HG02885 (cell line): ENCODE data around the gene MORN5.
A peak's percentile ranks its signal among the peaks of the same experiment; 100 is the strongest.

Experiments
- ATAC-seq: cut with Tn5 transposase; IDR thresholded peaks from one replicate; pipeline ENCODE4 v1.9.1; 2021; ENCODE audit warnings: mild to moderate bottlenecking; ENCODE audit not compliant: unreplicated experiment, poor library complexity

MORN5 gene

DNA sequence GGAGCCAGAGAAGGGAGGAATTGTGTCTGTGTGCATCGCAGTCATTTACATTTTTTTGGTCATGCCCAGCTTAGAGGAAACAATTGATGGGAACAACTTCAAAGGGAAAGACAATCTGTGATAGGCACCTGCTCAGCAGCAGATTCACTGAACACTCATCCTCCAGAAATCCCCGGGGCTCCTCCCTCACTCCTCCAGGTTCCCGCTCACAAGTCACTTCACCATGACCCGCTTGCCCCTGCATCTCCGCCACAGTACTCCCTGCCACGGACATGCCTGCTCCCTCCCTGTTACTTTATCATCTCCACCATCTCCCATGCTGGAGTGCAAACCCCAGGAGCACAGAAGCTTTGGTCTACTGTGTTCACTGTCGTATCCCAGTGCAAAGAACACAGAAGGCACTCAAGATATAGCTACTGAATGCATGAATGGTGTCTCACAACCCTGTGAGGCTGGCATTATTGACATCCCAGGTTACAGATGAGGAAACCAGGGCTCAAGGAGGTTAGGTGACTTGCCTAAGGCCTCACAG is 52.8 kb downstream of the MORN5 start:
- no peak for ATAC-seq

DNA sequence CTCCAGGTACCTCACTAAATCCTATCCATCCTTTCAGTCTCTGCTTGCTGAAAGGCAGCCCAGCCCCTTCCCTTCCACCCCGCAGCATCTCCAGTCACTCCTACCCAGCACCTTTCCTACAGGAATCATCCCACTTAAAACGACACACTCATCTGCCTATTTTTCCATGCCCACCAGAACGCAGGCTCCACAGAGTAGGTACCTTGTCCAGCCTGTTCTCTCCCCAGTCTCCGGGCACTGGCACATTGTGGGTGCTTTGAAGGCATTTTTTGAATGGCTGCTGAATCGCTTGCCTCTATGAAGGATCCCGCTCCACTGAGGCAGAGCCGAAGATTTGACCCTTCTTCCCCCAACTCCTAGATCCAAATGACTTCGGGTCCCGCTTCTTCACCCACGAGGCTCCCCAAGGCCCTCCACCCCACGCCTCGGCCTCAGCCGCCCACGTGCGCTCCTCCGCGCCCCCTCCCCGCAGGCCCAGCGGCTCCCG is 53.4 kb downstream of the MORN5 start:
- no peak for ATAC-seq

DNA sequence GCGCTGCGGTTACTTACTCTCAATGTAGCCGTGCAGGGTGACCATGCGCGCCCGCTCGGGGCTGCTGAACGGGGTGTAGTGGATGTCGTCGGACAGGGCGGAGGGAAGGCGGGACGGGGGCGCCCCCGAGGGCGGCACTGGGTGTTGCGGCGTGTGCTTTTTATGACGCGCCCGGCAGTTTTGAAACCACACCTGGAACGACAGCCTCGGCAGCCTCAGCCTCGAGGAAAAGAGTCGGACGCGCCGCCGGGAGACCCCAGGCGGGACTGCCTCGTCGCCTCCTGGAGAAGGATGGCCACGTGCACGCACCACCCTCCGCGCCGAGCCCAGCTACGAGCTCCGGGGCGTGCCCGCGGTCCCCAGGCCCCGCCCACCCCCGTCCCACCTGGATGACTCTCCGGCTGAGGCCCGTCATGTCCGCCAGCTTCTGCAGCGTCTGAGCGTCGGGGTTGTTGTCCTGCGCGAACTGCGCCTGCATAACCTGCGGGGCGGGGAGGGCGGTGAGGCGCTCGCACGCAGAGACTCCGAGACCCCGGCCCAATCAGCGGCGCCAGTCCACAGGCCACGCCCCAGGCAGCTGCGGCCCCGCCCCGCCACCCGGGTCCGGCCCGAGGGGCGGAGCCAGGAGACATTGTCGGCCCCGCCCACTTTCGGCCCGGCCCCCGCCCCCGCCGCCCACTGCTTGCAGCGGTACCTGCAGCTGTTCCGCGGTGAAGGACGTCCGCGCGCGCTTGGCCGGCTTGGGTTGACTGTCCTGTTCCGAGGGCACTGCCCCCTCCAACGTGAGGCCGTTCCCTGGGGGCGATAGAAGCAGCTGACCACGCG is 54.1 kb downstream of the MORN5 start:
- peak; percentile 74 for ATAC-seq

DNA sequence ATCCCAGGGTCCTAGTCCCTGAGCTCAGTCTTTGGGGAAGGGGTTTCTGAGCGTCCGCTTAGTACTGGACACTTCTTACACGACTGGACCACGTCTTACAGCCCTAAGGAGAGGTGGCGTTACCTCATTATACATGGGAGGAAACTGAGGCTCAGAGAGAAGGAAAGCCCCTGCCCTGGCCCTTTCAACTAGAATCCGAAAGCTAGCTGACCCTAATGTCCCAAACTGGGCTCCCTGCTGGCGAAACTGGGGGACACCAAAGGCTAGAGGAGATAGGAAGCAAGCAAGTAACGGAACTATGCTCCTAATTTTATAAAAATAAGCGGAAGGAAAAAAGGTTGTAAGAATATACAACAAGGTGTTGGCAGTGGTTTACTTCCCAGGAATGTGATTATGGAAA is 54.8 kb downstream of the MORN5 start:
- no peak for ATAC-seq

DNA sequence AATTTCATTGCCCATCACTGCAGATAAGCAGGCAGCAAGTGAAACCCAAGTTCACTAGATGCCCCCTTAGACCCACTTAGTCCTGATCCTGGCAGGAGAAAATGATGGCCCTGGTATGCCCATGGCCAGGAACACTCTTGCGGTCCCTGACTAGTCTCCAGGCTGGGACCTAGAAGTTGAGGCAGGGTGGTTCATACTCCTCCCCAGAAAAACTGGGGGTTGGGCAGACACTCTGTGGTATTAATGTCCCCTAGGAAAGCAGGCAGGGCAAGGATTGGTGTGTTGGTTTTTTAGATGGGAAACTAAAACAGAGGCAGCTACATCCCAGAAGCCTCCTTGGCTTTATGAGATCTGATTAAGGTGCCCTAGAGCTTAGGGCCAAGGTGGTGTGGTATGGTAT is 56.0 kb downstream of the MORN5 start:
- no peak for ATAC-seq

DNA sequence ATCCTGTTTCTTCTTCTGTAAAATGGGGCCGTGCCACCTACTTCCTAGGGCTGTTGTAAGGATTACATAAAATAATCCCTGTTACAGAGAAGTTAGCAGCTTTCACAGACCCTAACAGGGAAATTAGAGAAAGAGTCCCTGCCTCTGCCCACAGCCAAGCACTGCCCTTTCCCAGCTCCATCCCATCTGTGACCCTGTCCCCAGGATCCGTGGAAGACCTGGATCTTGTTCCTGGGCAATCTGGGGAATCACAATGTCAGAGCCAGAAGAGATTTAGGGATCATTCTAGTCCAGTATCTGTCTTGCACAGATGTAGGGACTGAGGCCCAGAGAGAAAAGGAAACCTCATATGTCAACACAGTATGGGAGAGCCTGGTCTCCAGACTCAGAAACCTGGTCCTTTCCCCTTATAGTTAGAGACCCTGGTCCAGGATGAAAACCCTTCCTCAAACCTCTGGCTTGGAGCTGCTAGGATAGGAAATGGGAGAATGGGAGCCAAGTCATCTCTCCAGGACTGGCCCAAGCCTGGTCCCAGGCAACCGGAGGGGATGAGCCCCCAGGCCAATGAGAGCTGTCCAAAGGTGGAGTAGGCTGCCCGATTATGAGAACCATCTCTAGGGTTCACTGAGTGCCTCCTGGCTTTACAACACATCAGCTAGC is 56.6 kb downstream of the MORN5 start:
- ATAC-seq, result no peak

DNA sequence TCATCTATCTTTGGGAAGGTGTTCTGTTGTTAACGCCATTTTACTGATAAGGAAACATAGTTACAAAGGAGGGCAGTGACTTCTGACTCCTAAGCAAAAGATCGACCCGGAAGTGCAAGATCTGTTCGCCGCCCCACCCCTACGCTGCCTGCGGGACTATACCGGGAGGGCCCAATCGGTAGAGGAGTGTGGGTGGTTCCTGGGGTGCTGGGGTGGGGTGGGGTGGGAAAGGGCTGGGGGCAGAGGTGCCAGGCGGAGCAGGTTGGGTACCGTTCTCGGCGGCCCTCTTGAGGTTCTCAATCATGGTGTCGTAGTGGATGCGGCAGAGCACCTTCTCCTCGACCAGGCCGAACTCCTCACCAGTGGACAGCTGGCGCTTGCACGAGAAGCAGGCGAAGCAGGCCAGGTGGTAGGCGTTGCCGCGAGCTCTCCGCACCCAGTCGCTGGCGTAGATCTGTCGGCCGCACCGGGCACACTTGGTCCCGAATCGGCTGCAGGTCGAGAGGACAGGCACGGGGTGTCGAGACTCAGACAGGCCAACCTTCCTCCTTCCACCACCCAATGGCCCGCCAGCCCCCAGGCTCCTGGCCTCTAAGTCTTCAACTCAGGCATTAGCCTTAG is 57.2 kb downstream of the MORN5 start:
- no peak for ATAC-seq

DNA sequence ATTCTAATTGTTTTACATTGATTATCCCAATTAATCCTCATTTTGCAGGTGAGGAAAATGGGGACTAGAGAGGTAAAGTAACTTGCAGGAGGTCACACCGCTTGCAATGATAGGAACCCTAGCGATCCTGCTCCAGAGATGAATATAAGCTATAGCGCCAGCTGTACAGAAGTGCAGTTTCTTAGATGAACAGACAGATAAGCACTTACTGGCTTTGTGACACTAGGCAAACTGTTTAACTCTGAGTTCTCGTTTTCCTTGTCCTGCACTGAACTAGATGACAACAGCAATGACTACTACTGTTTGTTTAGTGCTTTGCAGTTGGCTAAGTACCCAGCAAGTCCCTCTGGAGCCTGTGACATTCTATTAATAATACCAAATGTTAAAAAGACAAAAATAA is 57.9 kb downstream of the MORN5 start:
- no peak for ATAC-seq

DNA sequence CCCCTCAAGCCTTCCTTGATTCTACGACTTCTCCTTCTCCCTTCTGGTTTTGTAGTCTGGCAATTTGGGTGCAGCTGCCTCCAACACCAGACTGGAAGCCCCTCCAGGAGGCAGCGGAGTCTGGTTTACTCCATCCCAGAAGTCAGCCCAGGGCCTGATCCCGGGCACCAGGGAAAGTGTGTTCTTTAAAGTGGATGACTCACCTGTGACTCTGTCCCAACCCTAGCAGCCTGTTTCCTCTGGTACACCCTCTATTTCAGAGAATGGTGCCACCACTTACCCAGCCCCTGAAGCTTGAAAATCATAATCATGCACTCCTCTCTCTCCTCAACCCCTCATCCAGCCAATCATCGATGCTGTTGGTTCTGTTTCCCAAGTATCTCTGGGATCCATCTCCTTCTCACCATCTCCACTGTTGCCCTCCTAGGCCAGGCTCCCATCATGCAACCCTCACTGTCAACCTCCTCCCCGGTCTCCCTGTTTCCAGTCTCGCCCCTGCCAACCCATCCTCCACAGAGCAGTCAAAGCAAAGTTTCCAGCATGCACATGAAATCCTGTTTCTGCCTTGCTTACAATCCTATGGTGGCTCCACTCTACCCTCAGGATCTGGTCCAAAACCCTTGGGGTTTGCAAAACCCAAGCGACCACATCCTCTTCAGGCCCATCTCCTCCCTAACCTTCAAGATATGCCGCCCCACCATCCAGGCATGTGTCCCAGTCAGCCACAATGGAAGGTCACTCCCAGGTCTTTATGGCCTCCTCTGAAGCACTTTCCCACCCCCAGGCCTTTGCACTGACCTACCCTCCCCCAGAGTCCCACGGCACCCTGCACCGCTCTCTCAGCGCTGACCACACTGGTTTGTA is 58.6 kb downstream of the MORN5 start:
- ATAC-seq, result no peak

DNA sequence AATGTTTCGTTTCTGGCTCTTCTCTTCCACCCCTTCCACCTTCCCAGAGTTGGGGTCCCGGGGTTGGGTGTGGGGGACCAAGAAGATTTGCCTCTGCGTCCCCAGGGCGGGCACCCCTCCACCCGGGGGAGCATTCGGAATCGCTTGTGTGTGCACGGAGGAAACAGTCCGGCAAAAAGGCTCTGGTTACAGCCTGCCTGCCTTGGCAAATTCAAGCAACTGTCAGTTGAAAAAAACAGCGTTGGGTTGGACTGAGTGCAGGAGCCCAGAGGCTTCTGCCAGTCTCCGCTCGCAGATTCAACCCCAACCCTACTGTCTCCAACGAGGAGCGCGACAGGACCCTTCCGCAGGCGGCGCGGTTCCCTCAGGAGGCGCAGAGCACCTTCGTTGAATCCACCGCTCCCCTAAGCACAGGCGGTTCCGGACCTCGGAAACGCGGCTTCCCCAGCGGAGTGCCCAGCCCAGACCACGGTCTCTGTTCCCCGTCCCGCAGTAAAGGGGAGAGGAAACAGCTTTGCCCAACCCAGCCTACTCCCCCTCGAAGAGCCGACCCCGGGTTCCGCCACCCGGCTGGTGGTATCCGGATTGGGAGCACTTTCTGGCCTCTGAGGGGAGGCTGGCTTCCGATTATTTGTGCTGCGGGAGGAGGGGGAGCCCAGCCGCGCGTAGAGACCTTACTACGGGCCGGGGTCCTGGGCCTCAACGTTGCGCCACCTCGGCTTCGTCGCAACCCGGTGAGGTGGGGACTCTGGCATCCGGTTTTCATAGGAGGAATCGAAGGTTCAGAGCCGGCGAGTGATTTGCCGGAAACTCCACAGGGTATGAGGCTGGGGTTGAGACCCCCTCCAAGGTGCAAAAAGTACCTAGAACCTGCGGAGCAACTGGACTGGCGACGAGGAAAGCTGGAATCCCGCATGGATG is 59.5 kb downstream of the MORN5 start:
- ATAC-seq, result no peak

DNA sequence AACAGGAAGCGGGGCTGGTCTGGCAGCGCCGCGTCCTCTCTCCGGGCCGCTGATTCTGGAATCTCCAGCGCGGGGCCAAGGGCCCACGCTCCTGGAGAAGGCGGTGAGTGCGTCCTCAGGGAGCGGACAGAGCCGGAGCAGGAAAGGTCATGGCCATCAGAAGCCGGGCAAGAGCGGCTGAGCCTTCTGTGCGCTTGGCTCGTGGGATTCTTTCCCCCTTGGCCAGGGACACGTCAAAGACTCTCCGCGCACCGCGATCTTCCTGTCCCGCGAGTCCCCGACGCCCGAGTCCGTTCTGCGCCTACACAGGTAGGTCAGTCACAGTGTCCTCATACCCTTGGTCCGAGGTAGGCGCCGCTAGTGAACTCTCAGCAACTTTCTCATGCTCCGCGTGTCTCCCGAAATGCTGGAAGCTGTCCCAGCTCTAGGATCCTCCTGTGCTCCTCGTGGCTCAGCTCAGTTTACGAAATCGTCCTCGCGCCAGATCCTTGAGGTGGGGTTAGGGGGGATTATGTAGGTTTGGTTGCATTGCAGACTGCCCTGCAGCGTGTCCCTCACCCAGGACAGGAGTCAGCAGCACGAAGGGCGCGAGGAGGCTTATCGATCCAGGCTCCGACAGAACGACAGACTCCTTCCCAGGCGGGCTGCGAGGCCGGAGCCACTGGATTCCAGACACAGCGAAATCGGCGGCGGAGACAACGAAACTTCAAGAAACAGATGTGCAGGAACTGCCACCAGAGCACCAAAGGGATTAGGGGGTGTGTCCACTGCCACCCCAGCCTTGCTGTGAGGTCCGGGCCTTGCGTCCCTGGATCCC is 60.4 kb downstream of the MORN5 start:
- no peak for ATAC-seq

DNA sequence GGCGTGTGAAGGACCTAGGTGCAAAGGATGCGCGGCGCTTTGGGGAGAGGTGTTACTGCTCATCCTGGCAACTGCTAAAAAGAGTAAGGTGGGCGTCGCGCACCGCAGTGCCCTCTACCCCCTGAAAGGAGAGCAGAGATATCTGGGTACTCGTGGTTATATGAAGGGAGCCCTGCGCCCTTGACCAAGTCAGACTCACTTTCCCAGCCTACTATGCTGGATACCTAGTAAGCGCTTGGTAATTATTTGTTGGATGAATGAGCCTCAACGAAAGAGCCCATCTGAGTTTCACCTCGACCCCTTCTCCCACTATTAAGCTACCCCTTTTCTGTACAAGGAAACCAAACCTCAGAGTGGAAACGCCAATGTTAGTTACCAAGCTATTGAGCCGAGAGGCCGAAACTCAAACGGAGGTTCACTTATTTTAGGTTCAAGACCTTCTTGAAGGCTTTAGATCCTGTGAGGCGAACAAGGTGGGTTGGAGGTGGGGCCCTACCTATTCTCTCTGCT is 61.0 kb downstream of the MORN5 start:
- no peak for ATAC-seq

DNA sequence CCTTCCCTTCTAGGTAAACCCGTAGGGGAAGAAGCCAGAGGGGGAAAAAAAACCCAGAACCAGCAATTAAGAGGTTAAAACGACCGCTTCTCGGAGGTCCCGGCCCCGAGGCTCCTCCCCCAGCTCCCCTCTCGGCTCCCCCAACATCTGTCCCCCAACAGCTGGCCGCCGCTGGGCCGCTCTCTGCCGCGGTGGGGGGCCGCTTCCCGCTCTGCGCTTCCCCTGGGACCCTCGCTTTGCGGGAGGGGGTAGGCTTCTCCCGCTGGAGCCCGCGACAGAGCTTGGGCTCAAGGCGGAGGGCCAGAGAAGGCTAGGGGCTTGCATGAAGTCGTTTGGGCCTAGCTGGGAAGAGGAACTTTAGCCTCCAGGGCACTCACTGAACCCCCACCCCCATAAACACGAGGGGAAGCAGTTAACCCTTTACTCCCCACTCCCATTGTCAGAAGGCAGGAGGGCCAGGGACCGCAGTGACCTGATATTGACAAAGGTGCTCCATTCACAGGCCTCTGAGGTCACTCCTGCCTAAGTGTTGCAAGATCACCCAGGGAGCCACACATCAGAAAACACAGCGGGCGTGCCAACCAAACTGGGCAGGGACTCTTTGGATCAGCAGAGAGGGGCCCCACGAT is 61.6 kb downstream of the MORN5 start:
- no peak for ATAC-seq

DNA sequence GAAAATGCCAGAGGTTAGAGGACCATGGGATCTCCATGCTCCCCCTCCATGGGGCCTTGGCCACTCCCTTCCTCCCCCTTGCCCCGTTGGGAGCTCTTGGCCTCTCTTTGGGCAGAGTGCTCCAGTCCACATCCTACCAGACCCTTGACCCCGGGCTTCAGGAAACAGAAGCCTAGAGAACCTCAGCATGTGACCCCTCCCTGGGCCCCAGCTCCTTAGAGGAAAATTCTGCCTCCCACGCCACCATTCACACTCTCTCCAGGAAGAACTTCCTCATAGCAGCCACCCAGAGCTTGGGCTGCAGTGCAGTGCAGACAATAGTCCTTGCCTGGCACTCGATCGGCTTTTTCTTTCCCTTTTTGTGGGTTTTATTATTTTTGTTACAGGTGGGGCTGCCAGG is 63.1 kb downstream of the MORN5 start:
- no peak for ATAC-seq

DNA sequence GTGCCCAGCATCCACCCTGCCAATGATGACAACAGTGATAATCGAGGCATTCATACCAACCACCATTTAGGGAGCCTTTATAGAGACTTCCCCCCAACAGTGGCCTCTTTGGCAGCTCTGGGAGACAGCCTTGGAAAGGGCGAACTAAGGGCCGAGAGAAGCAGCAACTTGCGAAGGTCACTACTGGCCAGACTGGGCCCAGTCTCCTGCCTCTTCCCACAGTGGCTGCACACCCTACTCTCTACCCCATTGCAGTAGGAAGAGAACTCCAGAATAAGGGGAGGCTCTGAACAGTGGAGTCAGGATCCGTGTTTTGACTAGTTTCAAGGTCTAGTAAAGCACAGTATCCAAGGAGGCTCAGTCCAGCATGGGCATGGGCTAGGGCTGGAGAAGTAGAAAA is 63.7 kb downstream of the MORN5 start:
- ATAC-seq, result no peak

DNA sequence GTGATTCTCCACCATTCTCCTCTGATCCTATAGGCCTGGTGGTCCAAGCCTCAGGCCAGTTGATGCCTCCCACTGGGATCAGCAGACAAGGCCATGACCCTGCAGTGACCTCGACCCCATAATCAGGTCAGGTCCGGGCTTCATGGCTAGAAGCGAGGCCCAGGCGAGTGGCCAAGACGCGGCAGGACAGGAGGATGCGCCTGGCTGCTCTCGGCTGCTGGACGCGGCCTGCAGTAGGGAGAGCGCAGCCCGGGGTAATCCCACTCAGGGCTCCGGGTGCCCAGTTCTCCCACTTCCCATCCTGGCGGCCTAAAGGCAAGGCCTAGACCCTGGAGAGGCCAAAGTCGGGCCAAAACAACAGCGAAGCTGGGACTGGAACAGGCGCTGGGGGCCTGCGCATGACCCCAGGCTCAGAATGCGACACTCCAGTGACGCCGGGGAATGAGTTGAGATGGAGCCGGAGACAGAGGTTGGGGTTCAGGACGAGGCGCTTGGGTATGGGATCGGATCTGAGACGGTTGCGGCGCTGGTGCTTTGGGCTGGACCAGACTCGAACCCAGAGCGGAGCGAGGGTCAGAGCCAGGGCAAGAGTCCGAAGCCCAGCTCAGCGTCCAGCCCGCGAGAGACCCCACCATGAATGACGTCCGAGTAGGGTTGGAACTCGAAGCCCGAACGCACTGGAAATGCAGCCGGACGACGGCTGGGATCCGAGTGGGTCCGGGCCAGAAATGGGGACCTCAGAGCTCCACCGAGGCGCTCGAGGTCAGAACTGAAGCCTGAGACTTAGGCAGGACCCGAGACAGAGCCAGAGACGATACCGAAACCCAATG is 65.8 kb downstream of the MORN5 start:
- no peak for ATAC-seq
